Osteocyte (in vitro differentiated cells): ENCODE results near the gene GHITM. TPM values are rescaled to one million over a fixed set of nuclear protein-coding genes. Genes with fewer than 3 reads are reported as not detected.

ENCODE experiments used
- DNase-seq: peaks from one replicate; pipeline ENCODE4 v3.0.0; 2021; ENCODE audit warnings: mixed read lengths; ENCODE audit not compliant: unreplicated experiment; ENCODE audit errors: extremely low spot score
- H3K27ac Mint-ChIP-seq: one replicate; pipeline ENCODE4 v1.8.0; 2021; ENCODE audit warnings: mild to moderate bottlenecking, mixed read lengths; ENCODE audit not compliant: unreplicated experiment
- H3K27me3 Mint-ChIP-seq: one replicate; pipeline ENCODE4 v1.8.0; 2021; ENCODE audit warnings: mixed read lengths; ENCODE audit not compliant: unreplicated experiment
- H3K36me3 Mint-ChIP-seq: one replicate; pipeline ENCODE4 v1.8.0; 2021; ENCODE audit warnings: mixed read lengths; ENCODE audit not compliant: unreplicated experiment
- H3K4me1 Mint-ChIP-seq: one replicate; pipeline ENCODE4 v1.8.0; 2021; ENCODE audit warnings: mixed read lengths; ENCODE audit not compliant: unreplicated experiment
- H3K4me3 Mint-ChIP-seq: one replicate; pipeline ENCODE4 v1.8.0; 2021; ENCODE audit warnings: mild to moderate bottlenecking, moderate library complexity, mixed read lengths; ENCODE audit not compliant: unreplicated experiment
- H3K9me3 Mint-ChIP-seq: one replicate; pipeline ENCODE4 v1.8.0; 2021; ENCODE audit warnings: mixed read lengths; ENCODE audit not compliant: unreplicated experiment
- total RNA-seq: library from RNA; stranded (reverse); gene quantifications from 2 replicates; pipeline ENCODE4 v1.2.1, GENCODE V29; 2021
- TF ChIP-seq, protein P1 (sequence below): fragments of 200-600 bp; sonication (generic); IDR thresholded peaks from 2 replicates; pipeline ENCODE4 v1.5.0; 2021; ENCODE audit warnings: antibody characterized with exemption, mild to moderate bottlenecking, moderate library complexity

GHITM gene
- total RNA-seq, 1 donor from 2014 or later: 105 TPM

GRCh38 chr10:84156768-84157167, 17.5 kb downstream of the GHITM start:
- Mint-ChIP-seq H3K36me3 (peaks cover 27% of the 10 kb centered on the region), H3K4me3 (no peak overlapping the region), H3K4me1 (no peaks in the 10 kb centered on the region), H3K27ac (no peak overlapping the region), H3K9me3 (no peaks in the 10 kb centered on the region), H3K27me3 (peaks cover 9% of the 10 kb centered on the region)
- TF ChIP-seq, protein P1, sequence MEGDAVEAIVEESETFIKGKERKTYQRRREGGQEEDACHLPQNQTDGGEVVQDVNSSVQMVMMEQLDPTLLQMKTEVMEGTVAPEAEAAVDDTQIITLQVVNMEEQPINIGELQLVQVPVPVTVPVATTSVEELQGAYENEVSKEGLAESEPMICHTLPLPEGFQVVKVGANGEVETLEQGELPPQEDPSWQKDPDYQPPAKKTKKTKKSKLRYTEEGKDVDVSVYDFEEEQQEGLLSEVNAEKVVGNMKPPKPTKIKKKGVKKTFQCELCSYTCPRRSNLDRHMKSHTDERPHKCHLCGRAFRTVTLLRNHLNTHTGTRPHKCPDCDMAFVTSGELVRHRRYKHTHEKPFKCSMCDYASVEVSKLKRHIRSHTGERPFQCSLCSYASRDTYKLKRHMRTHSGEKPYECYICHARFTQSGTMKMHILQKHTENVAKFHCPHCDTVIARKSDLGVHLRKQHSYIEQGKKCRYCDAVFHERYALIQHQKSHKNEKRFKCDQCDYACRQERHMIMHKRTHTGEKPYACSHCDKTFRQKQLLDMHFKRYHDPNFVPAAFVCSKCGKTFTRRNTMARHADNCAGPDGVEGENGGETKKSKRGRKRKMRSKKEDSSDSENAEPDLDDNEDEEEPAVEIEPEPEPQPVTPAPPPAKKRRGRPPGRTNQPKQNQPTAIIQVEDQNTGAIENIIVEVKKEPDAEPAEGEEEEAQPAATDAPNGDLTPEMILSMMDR: no peak
- DNase-seq: no peak

GRCh38 chr10:84158061-84158460, 18.8 kb downstream of the GHITM start:
- H3K27ac Mint-ChIP-seq: no peak overlapping the region

DNA sequence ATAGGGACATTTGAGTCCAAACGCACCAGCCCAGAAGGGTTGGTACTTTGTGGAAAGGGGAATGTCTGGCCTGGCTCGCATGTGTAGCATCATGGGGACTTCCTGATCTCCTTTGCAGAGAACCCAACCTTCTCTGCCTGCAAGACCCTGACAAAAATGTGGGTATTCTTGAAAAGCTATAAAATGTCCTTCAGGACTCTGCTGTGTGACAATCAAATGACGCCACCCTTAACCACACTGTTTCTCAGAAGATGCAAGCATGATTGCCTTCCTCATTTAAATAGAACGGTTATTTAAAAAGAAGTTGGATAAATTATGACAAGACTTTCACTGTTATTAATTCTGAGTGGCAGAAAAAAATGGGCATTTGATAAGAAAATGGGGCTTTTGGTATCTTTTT, 19.2 kb downstream of the GHITM start:
- peaks cover 15% of the 10 kb centered on the region for H3K36me3 Mint-ChIP-seq
- H3K27ac Mint-ChIP-seq: no peak overlapping the region
- H3K4me1 Mint-ChIP-seq: no peaks in the 10 kb centered on the region
- DNase-seq: no peak
- peaks cover 18% of the 10 kb centered on the region for H3K27me3 Mint-ChIP-seq
- H3K9me3 Mint-ChIP-seq: no peaks in the 10 kb centered on the region
- H3K4me3 Mint-ChIP-seq: no peak overlapping the region
- TF ChIP-seq, protein P1: no peak

More at GRCh38 chr10:84158061-84158460, 18.8 kb downstream of the GHITM start:
- no peak for DNase-seq
- H3K27me3 Mint-ChIP-seq: peaks cover 13% of the 10 kb centered on the region
- H3K4me1 Mint-ChIP-seq: no peaks in the 10 kb centered on the region
- TF ChIP-seq, protein P1: no peak
- peaks cover 19% of the 10 kb centered on the region for H3K36me3 Mint-ChIP-seq
- H3K9me3 Mint-ChIP-seq: no peaks in the 10 kb centered on the region
- H3K4me3 Mint-ChIP-seq: no peak overlapping the region

DNA sequence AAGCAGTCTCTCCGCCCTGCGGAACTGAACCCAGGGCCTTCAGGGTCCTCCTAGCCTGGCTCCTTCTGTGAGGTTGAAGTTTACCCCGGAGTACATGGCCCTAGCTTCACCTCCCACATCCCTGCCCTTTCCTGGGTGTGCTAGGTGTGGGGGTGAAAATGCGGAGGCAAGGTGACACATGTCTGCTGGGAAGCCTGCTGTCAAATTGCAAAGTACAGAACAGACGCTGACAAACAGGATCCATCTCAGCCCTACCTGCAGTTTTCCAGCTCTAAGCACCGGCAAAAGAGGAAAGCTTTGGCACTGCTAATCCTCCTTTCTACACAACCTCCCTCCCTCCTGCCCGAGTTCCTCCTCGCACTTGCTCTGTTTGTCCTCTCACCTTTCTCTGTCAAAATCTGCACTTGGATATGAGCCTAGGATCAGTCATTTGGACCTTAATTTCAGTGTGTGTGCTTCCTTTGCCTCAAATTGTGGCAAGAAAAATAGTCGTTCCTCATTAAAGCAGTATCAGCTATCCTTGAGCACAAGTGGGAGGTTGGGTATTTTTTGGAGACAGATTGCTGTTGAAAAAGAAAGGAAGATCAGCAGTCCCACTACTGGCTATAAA, 19.9 kb downstream of the GHITM start:
- DNase-seq: no peak
- Mint-ChIP-seq H3K4me3 (no peak overlapping the region), H3K36me3 (peaks cover 11% of the 10 kb centered on the region), H3K9me3 (no peaks in the 10 kb centered on the region), H3K27ac (no peak overlapping the region), H3K27me3 (peaks cover 23% of the 10 kb centered on the region), H3K4me1 (no peaks in the 10 kb centered on the region)
- TF ChIP-seq, protein P1: no peak

DNA sequence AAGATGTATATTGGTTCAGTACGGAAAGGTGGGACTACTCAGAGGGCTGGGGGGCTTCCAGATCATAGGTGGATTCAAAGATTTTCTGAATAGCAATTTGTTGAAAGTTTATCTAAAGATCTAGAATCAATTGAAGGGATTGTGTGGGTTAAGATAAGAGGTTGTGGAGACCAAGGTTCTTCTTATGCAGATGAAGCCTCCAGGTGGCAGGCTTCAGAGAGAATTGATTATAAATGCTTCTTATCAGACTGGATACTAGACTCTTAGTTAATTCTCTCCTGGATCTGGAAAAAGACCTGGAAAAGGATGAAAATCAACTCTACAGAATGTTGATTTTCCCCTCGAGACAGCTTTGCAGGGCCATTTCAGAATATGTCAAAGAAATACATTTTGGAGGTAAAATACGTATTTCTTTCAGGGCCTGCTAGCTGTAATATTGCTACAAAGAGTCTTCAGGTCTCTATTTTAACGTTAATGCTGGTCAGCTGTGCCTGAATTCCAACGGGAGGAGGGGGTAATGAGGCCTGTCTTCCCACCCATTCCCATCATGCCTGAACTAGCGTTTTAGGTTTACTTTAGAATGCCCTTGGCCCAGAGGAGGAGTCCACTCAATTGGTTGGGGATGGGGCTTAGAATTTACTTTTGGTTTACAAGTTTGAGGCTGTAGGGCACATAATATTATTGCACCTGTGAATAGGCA, 21.5 kb downstream of the GHITM start:
- Mint-ChIP-seq H3K9me3 (no peaks in the 10 kb centered on the region), H3K27ac (no peak overlapping the region), H3K27me3 (peaks cover 25% of the 10 kb centered on the region), H3K36me3 (peaks cover under 1% of the 10 kb centered on the region), H3K4me1 (no peaks in the 10 kb centered on the region), H3K4me3 (no peak overlapping the region)
- DNase-seq: no peak
- TF ChIP-seq, protein P1: no peak
